ENCODE results near the gene SPATA3.

DNA sequence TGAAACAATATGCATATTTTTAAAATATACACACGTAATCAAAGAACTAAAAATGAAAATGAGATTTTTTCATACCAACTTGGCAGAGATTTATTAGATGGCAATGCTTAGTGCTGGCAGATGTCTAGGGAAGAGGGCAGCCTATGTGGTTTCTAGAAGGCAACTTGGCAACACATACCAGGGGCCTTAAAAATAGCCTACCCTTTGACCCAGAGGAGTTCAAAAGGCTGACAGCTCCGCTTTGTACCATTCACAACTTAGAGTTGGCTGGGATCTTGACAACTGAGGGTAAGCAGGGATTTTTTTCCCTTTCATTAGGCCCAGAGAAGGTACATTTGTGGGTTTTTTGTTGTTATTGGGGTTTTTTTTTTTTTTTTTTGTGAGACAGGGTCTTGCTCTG, 44.5 kb upstream of the SPATA3 start:
- TF ChIP-seq MAZ (IDR thresholded peaks at IDR 0.05; ENCODE audit: borderline replicate concordance, low read depth, low read length) (no peak), CTCF (IDR thresholded peaks at IDR 0.05) (no peak), RAD21 (conservative IDR thresholded peaks at IDR 0.05 in 1 of 2, IDR thresholded peaks at IDR 0.05 in 1 of 2) (no peak)
